GM15510 (cell line): ENCODE data around the gene CCSAP.

Experiments
- POLR2A ChIP-seq: IDR thresholded peaks from 3 replicates; pipeline ENCODE4 v1.6.1; 2011; ENCODE audit warnings: borderline replicate concordance; ENCODE audit not compliant: insufficient read length; ENCODE audit errors: extremely low read depth

CCSAP gene

GRCh38 chr1:229318056-229318455 is 24.8 kb downstream of the CCSAP start:
- TF ChIP-seq POLR2A = no peak

GRCh38 chr1:229316166-229316565 is 26.7 kb downstream of the CCSAP start:
- TF ChIP-seq POLR2A = no peak

GRCh38 chr1:229310833-229311232 is 32.0 kb downstream of the CCSAP start:
- no peak for TF ChIP-seq POLR2A

- TF ChIP-seq POLR2A = no peak
Measured at GRCh38 chr1:229309684-229310083, 33.2 kb downstream of the CCSAP start.

DNA sequence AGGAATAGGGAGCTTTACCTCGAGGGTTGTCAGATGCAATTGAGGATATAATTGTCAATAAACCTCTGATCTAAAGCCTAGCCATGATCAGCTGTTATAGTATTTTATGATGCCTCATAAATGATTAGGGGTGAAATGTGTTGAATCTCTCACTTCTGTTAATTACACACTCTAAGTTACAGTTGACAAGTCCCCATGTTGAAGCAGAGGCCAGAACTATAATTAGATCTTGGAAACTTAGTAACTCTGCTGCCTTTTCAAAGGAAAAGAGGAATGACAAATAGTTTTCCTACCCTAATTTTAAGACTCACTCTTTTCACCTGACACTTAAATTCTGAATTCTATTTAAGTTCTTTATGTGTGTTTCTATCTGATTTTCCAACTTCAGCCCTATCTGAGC is 33.8 kb downstream of the CCSAP start:
- no peak for TF ChIP-seq POLR2A

DNA sequence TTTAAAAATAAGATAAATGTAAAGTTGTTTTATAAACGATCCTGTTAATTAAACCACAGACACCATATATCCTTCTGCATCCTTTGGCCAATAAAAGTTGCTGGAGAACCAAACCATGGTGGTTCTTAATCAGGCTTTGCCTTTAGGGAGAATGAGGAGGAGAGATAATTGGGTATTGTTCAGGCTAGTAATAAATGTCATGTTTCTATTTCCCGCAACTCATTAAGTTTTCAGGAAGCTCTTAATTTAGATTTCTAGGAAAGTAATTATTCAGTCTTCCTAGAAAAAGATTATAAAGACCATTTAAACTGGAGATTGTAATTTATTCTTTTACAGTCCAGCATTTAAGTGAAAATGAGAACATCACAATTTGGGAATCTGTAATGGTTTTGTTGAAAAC is 37.5 kb downstream of the CCSAP start:
- TF ChIP-seq POLR2A = no peak

GRCh38 chr1:229303855-229304254 is 39.0 kb downstream of the CCSAP start:
- no peak for TF ChIP-seq POLR2A

DNA sequence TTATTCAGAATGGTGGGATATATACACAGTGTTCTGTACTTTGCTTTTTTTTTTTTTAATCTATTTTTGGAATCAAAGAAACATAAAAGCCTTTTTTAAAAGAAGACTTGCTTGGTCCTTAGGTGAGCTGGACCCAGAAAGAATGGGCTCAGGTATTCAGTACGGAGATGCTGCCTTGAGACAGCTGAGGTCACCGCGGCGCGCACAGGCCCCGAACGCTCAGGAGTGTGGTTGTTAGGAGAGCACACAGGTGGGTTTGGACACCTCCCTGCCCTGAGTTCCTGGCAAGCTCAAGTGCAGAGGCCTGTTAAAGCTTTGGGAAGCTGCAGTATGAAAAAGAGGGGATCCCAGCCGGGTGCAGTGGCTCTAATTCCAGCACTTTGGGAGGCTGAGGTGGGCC is 40.1 kb downstream of the CCSAP start:
- TF ChIP-seq POLR2A = no peak

DNA sequence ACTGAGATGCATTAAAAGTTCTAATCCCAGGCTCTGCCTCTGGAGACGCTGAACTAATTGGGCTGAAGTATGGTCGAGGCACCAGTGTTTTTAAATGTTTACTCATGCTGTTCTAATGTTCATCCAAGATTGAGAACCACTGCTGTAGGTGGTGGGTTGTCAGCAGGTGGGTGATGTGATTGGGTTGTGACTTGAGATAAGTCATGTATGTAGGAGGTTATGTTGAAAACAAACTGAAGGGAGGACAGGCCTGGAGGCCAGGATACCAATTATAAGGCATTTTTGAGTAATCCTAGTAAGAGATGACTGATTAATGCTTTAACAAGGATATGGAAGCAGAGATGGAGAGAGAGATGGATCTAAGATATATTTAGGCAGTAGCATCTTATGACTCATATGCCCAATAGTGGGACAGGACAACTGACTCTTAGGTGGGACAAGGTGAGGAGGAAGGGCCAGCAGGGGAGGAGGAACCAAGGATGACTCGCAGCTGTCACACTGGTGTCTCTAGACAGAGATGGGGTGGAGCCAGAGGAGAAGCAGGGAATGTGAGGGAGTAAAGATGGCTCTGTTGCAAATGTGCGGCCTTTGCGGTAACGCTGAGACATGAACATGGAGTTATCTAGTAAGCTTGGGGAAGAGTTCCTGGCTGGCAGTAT is 42.6 kb downstream of the CCSAP start:
- no peak for TF ChIP-seq POLR2A

- TF ChIP-seq POLR2A = no peak
Measured at GRCh38 chr1:229298887-229299503, 43.9 kb downstream of the CCSAP start.

- no peak for TF ChIP-seq POLR2A
Measured at GRCh38 chr1:229298420-229298819, 44.4 kb downstream of the CCSAP start.

DNA sequence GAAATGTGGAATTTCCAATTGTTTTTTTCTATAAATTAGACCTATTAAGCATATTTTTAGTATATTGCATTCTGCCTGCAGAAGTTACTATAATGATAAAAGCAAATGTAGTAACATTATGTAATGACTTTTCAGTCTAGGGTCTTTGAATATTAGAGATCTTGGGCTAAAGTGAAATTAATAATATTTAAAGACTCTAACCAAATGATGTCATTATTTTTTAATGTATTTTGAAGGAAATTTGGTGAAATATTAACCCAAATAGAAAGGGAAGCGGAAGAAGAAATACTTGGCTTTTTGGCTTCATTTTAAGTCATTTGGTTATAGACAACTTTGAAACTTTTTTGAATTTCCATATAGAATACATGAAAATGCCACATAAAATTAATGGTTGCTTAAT is 45.1 kb downstream of the CCSAP start:
- no peak for TF ChIP-seq POLR2A

DNA sequence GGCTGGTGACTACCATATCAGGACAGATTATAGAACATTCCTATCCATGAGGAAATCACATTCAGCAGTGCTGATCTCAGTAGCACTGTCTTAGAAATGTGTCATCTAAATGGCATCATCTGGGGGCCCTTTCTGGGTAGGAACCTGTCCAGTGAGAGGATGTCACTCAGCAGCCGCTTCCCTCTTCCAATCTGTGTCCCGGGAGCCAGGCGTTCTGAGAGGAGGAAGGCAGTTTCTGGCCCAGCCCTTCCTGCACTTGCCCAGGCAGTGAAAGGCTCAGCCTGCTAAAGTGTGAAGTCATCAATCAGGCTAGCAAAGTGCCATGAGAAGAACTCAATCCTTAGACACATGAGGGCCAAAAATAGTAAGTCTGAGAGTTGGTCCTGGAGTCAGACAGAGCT is 46.3 kb downstream of the CCSAP start:
- no peak for TF ChIP-seq POLR2A

GRCh38 chr1:229295745-229296144 is 47.1 kb downstream of the CCSAP start:
- no peak for TF ChIP-seq POLR2A

DNA sequence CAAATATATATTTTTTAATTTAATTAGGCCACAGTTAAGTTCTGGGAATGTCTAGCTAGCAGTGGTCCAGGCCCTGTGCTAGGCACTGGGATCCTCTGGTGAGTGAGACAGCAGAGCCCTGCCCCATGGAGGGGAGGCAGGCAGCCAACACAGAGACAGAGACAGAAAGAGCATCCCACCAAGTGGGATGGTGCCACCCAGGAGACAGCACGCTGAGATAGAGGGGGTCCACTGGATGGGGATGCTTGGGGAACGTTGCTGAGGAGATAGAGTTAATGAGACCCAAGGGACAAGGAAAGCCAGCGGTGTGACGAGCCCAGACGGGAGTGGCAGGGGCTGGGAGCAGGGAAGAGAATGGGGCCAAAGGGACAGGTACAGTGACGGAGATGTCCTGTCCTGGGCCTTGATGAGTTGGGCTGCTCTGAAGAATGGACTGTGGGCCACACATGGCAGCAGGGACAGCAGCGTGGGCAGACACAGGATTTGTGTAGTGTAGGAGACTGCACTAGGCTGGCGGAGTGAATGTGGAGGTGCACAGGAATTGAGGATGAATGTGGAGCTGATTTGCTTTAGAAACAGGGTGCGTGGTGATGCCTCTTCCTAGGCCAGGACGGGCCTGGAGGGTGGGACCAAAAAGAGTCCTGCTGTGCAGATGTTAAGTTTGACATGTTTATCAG is 49.2 kb downstream of the CCSAP start:
- TF ChIP-seq POLR2A = no peak

- TF ChIP-seq POLR2A = no peak
Measured at GRCh38 chr1:229288516-229288915, 54.3 kb downstream of the CCSAP start.
